WTC11 (cell line): ENCODE measurements around the gene LRMDA. TPM values are rescaled to one million over a fixed set of nuclear protein-coding genes. Genes with fewer than 3 reads are reported as not detected.

ENCODE experiments used
- ATAC-seq: fragments of 200-7000 bp; cut with Tn5 transposase; 2 replicates; pipeline ENCODE4 v1.10.0; 2021; ENCODE audit warnings: mild to moderate bottlenecking, moderate library complexity
- CTCF ChIA-PET: fragments of 300-600 bp; sonication (Branson Sonifier 250); formaldehyde crosslinking; loops from one replicate; lab custom pipeline; 2021; ENCODE audit warnings: antibody characterized with exemption; lab: Charles Lee
- POLR2A ChIA-PET: fragments of 350-600 bp; sonication (Branson Sonifier 250); formaldehyde crosslinking; loops from one replicate; lab custom pipeline; 2021; ENCODE audit warnings: antibody characterized with exemption; lab: Charles Lee
- DNase-seq: peaks from one replicate; pipeline ENCODE4 v3.0.0; 2021; ENCODE audit warnings: low spot score
- H3K27ac Mint-ChIP-seq: 2 replicates; pipeline ENCODE4 v1.8.0; 2021; ENCODE audit warnings: mixed read lengths
- H3K27me3 Mint-ChIP-seq: 2 replicates; pipeline ENCODE4 v1.8.0; 2021; ENCODE audit warnings: low read depth, mild to moderate bottlenecking, moderate library complexity, mixed read lengths
- H3K36me3 Mint-ChIP-seq: 2 replicates; pipeline ENCODE4 v1.8.0; 2021; ENCODE audit warnings: mixed read lengths
- H3K4me1 Mint-ChIP-seq: 2 replicates; pipeline ENCODE4 v1.8.0; 2022; ENCODE audit warnings: mixed read lengths
- H3K4me3 Mint-ChIP-seq: 2 replicates; pipeline ENCODE4 v1.8.0; 2021; ENCODE audit warnings: mild to moderate bottlenecking, moderate library complexity, mixed read lengths
- H3K9me3 Mint-ChIP-seq: 2 replicates; pipeline ENCODE4 v1.8.0; 2021; ENCODE audit warnings: mixed read lengths
- AR ChIP-seq: fragments of 250-450 bp; sonication (Bioruptor Pico); IDR thresholded peaks from 2 replicates; pipeline ENCODE4 v1.9.0; 2021; ENCODE audit warnings: mild to moderate bottlenecking
- ATF2 ChIP-seq: sonication (generic); formaldehyde crosslinking; IDR thresholded peaks from 2 replicates; pipeline ENCODE4 v1.8.1; 2022; ENCODE audit warnings: low read depth, missing genetic modification reagents, borderline replicate concordance
- ATF6 ChIP-seq: sonication (generic); formaldehyde crosslinking; IDR thresholded peaks from 2 replicates; pipeline ENCODE4 v1.8.1; 2023; ENCODE audit warnings: mild to moderate bottlenecking, missing genetic modification reagents
- CREM ChIP-seq: sonication (generic); formaldehyde crosslinking; IDR thresholded peaks from 2 replicates; pipeline ENCODE4 v1.8.1; 2022; ENCODE audit warnings: mild to moderate bottlenecking, missing genetic modification reagents, moderate library complexity
- E2F1 ChIP-seq: sonication (generic); formaldehyde crosslinking; IDR thresholded peaks from 2 replicates; pipeline ENCODE4 v1.8.0; 2022; ENCODE audit warnings: mild to moderate bottlenecking, missing genetic modification reagents
- ESRRA ChIP-seq: sonication (generic); formaldehyde crosslinking; IDR thresholded peaks from 2 replicates; pipeline ENCODE4 v1.8.1; 2022; ENCODE audit warnings: mild to moderate bottlenecking, missing genetic modification reagents, borderline replicate concordance
- IRF2 ChIP-seq: sonication (generic); formaldehyde crosslinking; IDR thresholded peaks from 2 replicates; pipeline ENCODE4 v1.8.0; 2022; ENCODE audit warnings: low read depth, missing genetic modification reagents, borderline replicate concordance
- JAZF1 ChIP-seq: fragments of 250-450 bp; sonication (Bioruptor Pico); IDR thresholded peaks from 2 replicates; pipeline ENCODE4 v1.9.0; 2021; ENCODE audit warnings: moderate library complexity, mild to moderate bottlenecking, inconsistent platforms
- KAT7 ChIP-seq: sonication (generic); formaldehyde crosslinking; IDR thresholded peaks from 2 replicates; pipeline ENCODE4 v1.8.1; 2023; ENCODE audit warnings: missing genetic modification reagents, mild to moderate bottlenecking, borderline replicate concordance
- MAX ChIP-seq: sonication (generic); formaldehyde crosslinking; IDR thresholded peaks from 2 replicates; pipeline ENCODE4 v1.8.0; 2022; ENCODE audit warnings: mild to moderate bottlenecking, missing genetic modification reagents
- MXD4 ChIP-seq: fragments of 250-450 bp; sonication (Bioruptor Pico); IDR thresholded peaks from 2 replicates; pipeline ENCODE4 v1.8.0; 2021; ENCODE audit warnings: mild to moderate bottlenecking, moderate library complexity, borderline replicate concordance
- STAT6 ChIP-seq: sonication (generic); formaldehyde crosslinking; conservative IDR thresholded peaks from 2 replicates; pipeline ENCODE4 v1.8.1; 2023; ENCODE audit warnings: mild to moderate bottlenecking, low read depth, missing genetic modification reagents, moderate library complexity
- TEAD1 ChIP-seq: sonication (generic); formaldehyde crosslinking; IDR thresholded peaks from 2 replicates; pipeline ENCODE4 v1.8.0; 2022; ENCODE audit warnings: mild to moderate bottlenecking, missing genetic modification reagents
- ZBTB21 ChIP-seq: sonication (generic); formaldehyde crosslinking; IDR thresholded peaks from 2 replicates; pipeline ENCODE4 v1.8.1; 2023; ENCODE audit warnings: mild to moderate bottlenecking, missing genetic modification reagents, borderline replicate concordance
- ZNF138 ChIP-seq: sonication (generic); formaldehyde crosslinking; conservative IDR thresholded peaks from 2 replicates; pipeline ENCODE4 v1.8.1; 2022; ENCODE audit warnings: mild to moderate bottlenecking, moderate library complexity, missing genetic modification reagents
- ZNF232 ChIP-seq: sonication (generic); formaldehyde crosslinking; IDR thresholded peaks from 2 replicates; pipeline ENCODE4 v1.8.0; 2022; ENCODE audit warnings: mild to moderate bottlenecking, missing genetic modification reagents
- ZNF425 ChIP-seq: fragments of 250-450 bp; sonication (Bioruptor Pico); conservative IDR thresholded peaks from 2 replicates; pipeline ENCODE4 v1.9.0; 2021; ENCODE audit warnings: mild to moderate bottlenecking
- ZNF671 ChIP-seq: fragments of 250-450 bp; sonication (Bioruptor Pico); IDR thresholded peaks from 2 replicates; pipeline ENCODE4 v1.8.0; 2021; ENCODE audit warnings: mild to moderate bottlenecking
- ZSCAN18 ChIP-seq: fragments of 250-450 bp; sonication (Bioruptor Pico); IDR thresholded peaks from 2 replicates; pipeline ENCODE4 v2.1.2; 2022; ENCODE audit warnings: mild to moderate bottlenecking, moderate library complexity
- total RNA-seq: library from RNA; stranded (reverse); gene quantifications from 3 replicates; pipeline ENCODE4 v1.2.3, GENCODE V29; 2021

Gene LRMDA
- total RNA-seq, 1 experiment from 2014 or later = 0.92 TPM

- Mint-ChIP-seq H3K27me3 (peaks cover 2% of the 10 kb centered on the region; the same call in 1 of the 2 replicates), H3K9me3 (no peaks in the 10 kb centered on the region), H3K4me1 (0 out of 2 replicates have a peak, but pooled peaks cover 5% of the 10 kb centered on the region), H3K36me3 (no peaks in the 10 kb centered on the region), H3K4me3 (no peak overlapping the region), H3K27ac (no peak overlapping the region)
- CTCF ChIA-PET = interaction anchor here (0.7 kb wide), 1 partner anchor 19 kb away, joined by 3 read pairs; no protein-coding TSS in a partner anchor
- TF ChIP-seq E2F1 = no peak
- no peak for TF ChIP-seq ATF2 (CRISPR knock-in tag)
- TF ChIP-seq CREM (CRISPR knock-in tag) = no peak
- no peak for TF ChIP-seq ZNF671 (CRISPR knock-in tag)
- no peak for TF ChIP-seq TEAD1 (CRISPR knock-in tag)
- TF ChIP-seq ZNF138 (CRISPR knock-in tag) = no peak
- TF ChIP-seq MAX (CRISPR knock-in tag) = no peak
- TF ChIP-seq STAT6 (CRISPR knock-in tag) = no peak
- TF ChIP-seq ATF6 (CRISPR knock-in tag) = no peak
- TF ChIP-seq JAZF1 (CRISPR knock-in tag) = no peak
- no peak for TF ChIP-seq KAT7 (CRISPR knock-in tag)
- no peak for TF ChIP-seq ZNF232
- TF ChIP-seq ZSCAN18 (CRISPR knock-in tag) = no peak
- TF ChIP-seq MXD4 (CRISPR knock-in tag) = no peak
- no peak for TF ChIP-seq ESRRA
- TF ChIP-seq AR (CRISPR knock-in tag) = no peak
- no peak for TF ChIP-seq ZBTB21
- no peak for TF ChIP-seq ZNF425
- no peak for TF ChIP-seq IRF2 (CRISPR knock-in tag)
- ATAC-seq = no peak
- no peak for DNase-seq
- POLR2A ChIA-PET = no interaction called here
Observed at GRCh38 chr10:75632805-75633462, 201.5 kb downstream of the LRMDA start.
